ENCODE data around the gene EBP. TPM values are rescaled to one million over a fixed set of nuclear protein-coding genes. Genes with fewer than 3 reads are reported as not detected.

EBP gene
- total and polyA plus RNA-seq, 4 donors: 41.5 to 254 (median 158) TPM

- Histone ChIP-seq H3K27ac (ENCODE audit: low read depth in 1 of 2, low read length in 1 of 2) (peak overlapping the region in 1 of 2 donors; percentile 98), H3K4me3 (peak overlapping the region; percentile 67), H3K36me3 (ENCODE audit: control insufficient read depth in 4 of 4, insufficient read depth in 4 of 4, low read length in 4 of 4) (peaks cover 8 to 18% (median 16%) of the 10 kb centered on the region in 4 donors), H3K27me3 (ENCODE audit: control insufficient read depth in 3 of 3, insufficient read depth in 3 of 3, low read length in 2 of 3) (no peaks in the 10 kb centered on the region), H3K9me3 (ENCODE audit: control insufficient read depth in 4 of 4, insufficient read depth in 3 of 4, low read length in 3 of 4) (peaks cover 0 to 9% (median 0%) of the 10 kb centered on the region in 4 donors), H3K9ac (ENCODE audit: insufficient read depth in 1 of 2, low read length in 2 of 2) (no peak overlapping the region), H3K4me1 (ENCODE audit: control insufficient read depth in 5 of 5, insufficient read depth in 5 of 5, low read length in 5 of 5) (peaks cover 0 to 12% (median 6%) of the 10 kb centered on the region in 5 donors)
- TF ChIP-seq CTCF (IDR thresholded peaks at IDR 0.05; ENCODE audit: control extremely low read depth, extremely low read depth): no peak
- 68 to 87% methylated on average over 6 of the region's 6 CpGs for WGBS, 2 donors
- ATAC-seq (ENCODE audit: insufficient read depth, low FRiP score): no peak
- DNase-seq: no peak
Measured at GRCh38 chrX:48576108-48576507, 54.5 kb downstream of the EBP start.

Other genes starting within 250 kb of the EBP start
- not detected for gene SSX3, start 165.1 kb upstream of the EBP start, total RNA-seq
- not detected for gene SSX3, start 165.1 kb upstream of the EBP start, polyA plus RNA-seq
- gene SSX4, start 138.3 kb upstream of the EBP start, total RNA-seq: not detected
- not detected for gene SSX4, start 138.3 kb upstream of the EBP start, polyA plus RNA-seq
- gene SSX4B, start 109.8 kb upstream of the EBP start, total RNA-seq: not detected
- not detected for gene SSX4B, start 109.8 kb upstream of the EBP start, polyA plus RNA-seq
- gene SLC38A5, start 51.5 kb upstream of the EBP start, total RNA-seq: 10 to 100 TPM; 15.2 to 65.3 TPM
- 10 to 100 TPM; 30.7 to 80.9 TPM for gene SLC38A5, start 51.5 kb upstream of the EBP start, polyA plus RNA-seq
- gene FTSJ1, start 45.6 kb upstream of the EBP start, total RNA-seq: 10 to 100 TPM; 18.2 to 45.8 TPM
- gene FTSJ1, start 45.6 kb upstream of the EBP start, polyA plus RNA-seq: 10 to 100 TPM; 43.7 to 48.3 TPM
- 10 to 100 TPM in 1 of 2 donors, 1 to 10 TPM in 1; 3.3 to 12.8 TPM for gene PORCN, start 12.8 kb upstream of the EBP start, total RNA-seq
- 10 to 100 TPM; 11.6 to 12.0 TPM for gene PORCN, start 12.8 kb upstream of the EBP start, polyA plus RNA-seq
- 10 to 100 TPM in 1 of 2 donors, 1 to 10 TPM in 1; 8.2 to 15.2 TPM for gene TBC1D25, start 17.9 kb downstream of the EBP start, total RNA-seq
- 10 to 100 TPM in 1 of 2 donors, 1 to 10 TPM in 1; 5.6 to 12.1 TPM for gene TBC1D25, start 17.9 kb downstream of the EBP start, polyA plus RNA-seq
- 100 to 1,000 TPM; 117 to 346 TPM for gene RBM3, start 52.7 kb downstream of the EBP start, total RNA-seq
- 100 to 1,000 TPM; 211 to 223 TPM for gene RBM3, start 52.7 kb downstream of the EBP start, polyA plus RNA-seq
- 100 to 1,000 TPM in 1 of 2 donors, 10 to 100 TPM in 1; 50.7 to 182 TPM for gene WDR13, start 75.7 kb downstream of the EBP start, total RNA-seq
- gene WDR13, start 75.7 kb downstream of the EBP start, polyA plus RNA-seq: 100 to 1,000 TPM; 156 to 175 TPM
- gene WAS, start 162.0 kb downstream of the EBP start, total RNA-seq: 10 to 100 TPM in 1 of 2 donors, 1 to 10 TPM in 1; 8.1 to 37.2 TPM
- 10 to 100 TPM; 14.7 to 61.5 TPM for gene WAS, start 162.0 kb downstream of the EBP start, polyA plus RNA-seq
- 1 to 10 TPM; 2.4 to 6.8 TPM for gene SUV39H1, start 174.9 kb downstream of the EBP start, total RNA-seq
- 1 to 10 TPM; 3.9 to 4.4 TPM for gene SUV39H1, start 174.9 kb downstream of the EBP start, polyA plus RNA-seq
- 1 to 10 TPM; 1.6 to 2.0 TPM for gene GLOD5, start 239.9 kb downstream of the EBP start, total RNA-seq
- gene GLOD5, start 239.9 kb downstream of the EBP start, polyA plus RNA-seq: 1 to 10 TPM; 1.7 to 5.1 TPM